Gastrocnemius medialis (tissue), 4 donors: Measurements from ENCODE around the gene LCN10. TPM values are rescaled to one million over a fixed set of nuclear protein-coding genes. Genes with fewer than 3 reads are reported as not detected.

ENCODE experiments used
- ATAC-seq, 2 donors: fragments of 150-250 bp; one replicate each; pipeline ENCODE4 v1.9.1; 2016
- DNase-seq, 2 donors: peaks; one replicate each; pipeline ENCODE4 v3.0.0-alpha.2; 2019
- H3K27ac ChIP-seq, 4 donors: fragments of 200-600 bp; sonication (generic); 1 replicate in 1 of 4; 2 replicates in 3 of 4; pipeline ENCODE4 v1.5.1; 2016 to 2018; ENCODE audit warnings: mild to moderate bottlenecking in 2 of 4, moderate library complexity in 1 of 4
- H3K27me3 ChIP-seq, 3 donors: fragments of 200-600 bp; sonication (generic) in 2 of 3; 1 replicate in 1 of 3; 2 replicates in 2 of 3; pipeline versions ENCODE4 v1.5.1 to v1.6.0; 2016 to 2019; ENCODE audit warnings: mild to moderate bottlenecking in 1 of 3, moderate library complexity in 1 of 3
- H3K36me3 ChIP-seq, 2 donors: fragments of 200-600 bp; sonication (generic) in 1 of 2; one replicate each; pipeline ENCODE4 v1.5.1; 2017 to 2018
- H3K4me1 ChIP-seq, 2 donors: fragments of 200-600 bp; sonication (generic) in 1 of 2; one replicate each; pipeline ENCODE4 v1.5.1; 2016 to 2017; ENCODE audit warnings: mild to moderate bottlenecking in 2 of 2
- H3K4me3 ChIP-seq, 4 donors: fragments of 200-600 bp; sonication (generic) in 3 of 4; 1 replicate in 1 of 4; 2 replicates in 3 of 4; pipeline ENCODE4 v1.5.1; 2016 to 2019; ENCODE audit warnings: mild to moderate bottlenecking in 2 of 4
- H3K9me3 ChIP-seq, 3 donors: fragments of 200-600 bp; sonication (generic) in 2 of 3; 1 replicate in 1 of 3; 2 replicates in 2 of 3; pipeline ENCODE4 v1.5.1; 2016 to 2019
- POLR2A ChIP-seq, 2 donors: fragments of 450-650 bp; IDR thresholded peaks; one replicate each; pipeline ENCODE4 v1.6.1; 2017; ENCODE audit warnings: antibody characterized with exemption in 2 of 2, mild to moderate bottlenecking in 2 of 2, moderate library complexity in 2 of 2
- in situ Hi-C, 4 donors: fragments of 200-750 bp; cut with MboI; loops; one replicate each; pipeline versions ENCODE4 v1.15.0 to v1.8.0; 2017; ENCODE audit warnings: low sequenced_read_pairs in 4 of 4
- intact Hi-C: fragments of 100-400 bp; cut with DNase I; formaldehyde crosslinking; loops from one replicate; pipeline ENCODE4 v1.15.1; 2023; ENCODE audit warnings: low total_unique reads
- total RNA-seq, 4 donors: library from RNA; depleted of rRNA; stranded (reverse); fragments of >200 nt; gene quantifications; one replicate each; pipeline versions ENCODE4 v1.1.0 to v1.2.3, GENCODE V29; 2016
- TF ChIP-seq, protein P1 (sequence below), 5 experiments: fragments of 450-650 bp in 3 of 5; fragments of 200-600 bp in 2 of 5; sonication (generic) in 2 of 5; IDR thresholded peaks in 4 of 5; conservative IDR thresholded peaks in 1 of 5; 1 replicate in 4 of 5; 2 replicates in 1 of 5; pipeline ENCODE4 v1.5.1; 2016 to 2019; ENCODE audit warnings: antibody characterized with exemption in 5 of 5, mild to moderate bottlenecking in 3 of 5, moderate library complexity in 3 of 5

The LCN10 gene
- total RNA-seq, 4 donors from 2014 or later: 0.61 to 4.7 (median 1.6) TPM

DNA sequence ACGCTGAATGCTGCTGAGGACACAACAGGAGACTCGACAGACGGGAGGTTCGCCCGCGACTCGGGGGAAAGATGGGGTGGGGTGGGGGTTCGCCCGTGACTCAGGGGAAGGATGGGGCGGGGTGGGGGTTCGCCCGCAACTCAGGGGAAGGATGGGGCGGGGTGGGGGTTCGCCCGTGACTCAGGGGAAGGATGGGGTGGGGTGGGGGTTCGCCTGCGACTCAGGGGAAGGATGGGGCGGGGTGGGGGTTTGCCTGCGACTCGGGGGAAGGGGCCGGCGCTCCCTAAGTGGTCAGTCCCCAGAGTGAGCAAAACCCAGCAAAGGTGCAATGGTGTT is 3.4 kb upstream of the LCN10 start:
- H3K27ac ChIP-seq: peak overlapping the region in 1 of 4 donors; percentile 55
- ATAC-seq: no peak
- intact Hi-C loops: no loop called here
- peaks cover 0 to 3% of the 10 kb centered on the region in 2 donors for H3K4me1 ChIP-seq
- in situ Hi-C loops: no loop called here
- no peak for TF ChIP-seq POLR2A (IDR thresholded peaks at IDR 0.05)
- TF ChIP-seq, protein P1, sequence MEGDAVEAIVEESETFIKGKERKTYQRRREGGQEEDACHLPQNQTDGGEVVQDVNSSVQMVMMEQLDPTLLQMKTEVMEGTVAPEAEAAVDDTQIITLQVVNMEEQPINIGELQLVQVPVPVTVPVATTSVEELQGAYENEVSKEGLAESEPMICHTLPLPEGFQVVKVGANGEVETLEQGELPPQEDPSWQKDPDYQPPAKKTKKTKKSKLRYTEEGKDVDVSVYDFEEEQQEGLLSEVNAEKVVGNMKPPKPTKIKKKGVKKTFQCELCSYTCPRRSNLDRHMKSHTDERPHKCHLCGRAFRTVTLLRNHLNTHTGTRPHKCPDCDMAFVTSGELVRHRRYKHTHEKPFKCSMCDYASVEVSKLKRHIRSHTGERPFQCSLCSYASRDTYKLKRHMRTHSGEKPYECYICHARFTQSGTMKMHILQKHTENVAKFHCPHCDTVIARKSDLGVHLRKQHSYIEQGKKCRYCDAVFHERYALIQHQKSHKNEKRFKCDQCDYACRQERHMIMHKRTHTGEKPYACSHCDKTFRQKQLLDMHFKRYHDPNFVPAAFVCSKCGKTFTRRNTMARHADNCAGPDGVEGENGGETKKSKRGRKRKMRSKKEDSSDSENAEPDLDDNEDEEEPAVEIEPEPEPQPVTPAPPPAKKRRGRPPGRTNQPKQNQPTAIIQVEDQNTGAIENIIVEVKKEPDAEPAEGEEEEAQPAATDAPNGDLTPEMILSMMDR (IDR thresholded peaks at IDR 0.05 in 4 of 5, conservative IDR thresholded peaks at IDR 0.05 in 1 of 5): no peak
- no peaks in the 10 kb centered on the region for H3K9me3 ChIP-seq
- DNase-seq: no peak
- H3K36me3 ChIP-seq: no peaks in the 10 kb centered on the region
- peak overlapping the region in 1 of 4 donors; percentile 40 for H3K4me3 ChIP-seq
- H3K27me3 ChIP-seq: peaks cover 20 to 29% (median 26%) of the 10 kb centered on the region in 3 donors

DNA sequence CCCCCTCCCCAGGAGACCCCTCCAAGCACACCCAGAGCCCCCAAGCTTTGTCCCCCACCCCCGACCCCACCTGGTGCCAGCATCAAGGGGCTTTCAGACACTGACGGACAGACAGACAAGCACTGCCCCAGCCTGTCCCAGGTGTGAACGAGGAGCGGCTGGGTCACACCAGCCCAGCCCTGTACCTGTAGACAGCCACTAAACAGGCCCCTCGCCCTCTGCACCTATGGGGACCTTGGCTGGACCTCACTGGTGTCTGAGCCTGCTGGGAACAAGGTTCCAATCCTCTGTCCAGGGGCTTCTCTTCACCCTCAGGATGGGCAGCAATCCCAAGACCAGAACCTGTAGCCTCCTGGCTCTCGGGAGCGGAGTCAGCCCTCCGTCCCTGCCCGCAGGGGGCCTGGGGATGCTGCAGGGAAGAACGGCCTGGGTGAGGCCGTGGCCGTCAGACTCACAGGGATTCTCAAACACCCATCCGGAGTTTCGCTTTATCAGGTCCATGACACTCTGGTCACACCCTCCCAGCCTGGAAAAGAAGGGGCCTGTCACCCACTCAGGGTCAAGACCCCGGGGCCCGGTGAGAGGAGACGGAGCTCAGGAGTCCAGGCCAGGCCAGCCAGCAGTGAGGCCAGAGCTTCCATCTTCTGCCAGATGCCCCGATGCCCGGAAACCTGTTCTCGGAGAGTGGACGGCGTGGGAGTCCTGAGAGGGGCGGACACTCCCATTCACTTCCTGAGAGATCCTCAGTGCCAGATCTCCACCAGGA is 2.8 kb upstream of the LCN10 start:
- H3K4me1 ChIP-seq: peaks cover 0 to 2% of the 10 kb centered on the region in 2 donors
- H3K9me3 ChIP-seq: no peaks in the 10 kb centered on the region
- intact Hi-C loops (no loop called here), in situ Hi-C loops (no loop called here)
- no peak for DNase-seq
- no peak for ATAC-seq
- peak overlapping the region; percentile 10 to 40 (median 25) for H3K4me3 ChIP-seq
- no peaks in the 10 kb centered on the region for H3K36me3 ChIP-seq
- H3K27me3 ChIP-seq: peaks cover 25 to 34% (median 31%) of the 10 kb centered on the region in 3 donors
- H3K27ac ChIP-seq: peak overlapping the region in 3 of 4 donors; percentile 53 to 57 (median 55)
- TF ChIP-seq, protein P1 (IDR thresholded peaks at IDR 0.05 in 4 of 5, conservative IDR thresholded peaks at IDR 0.05 in 1 of 5): no peak
- no peak for TF ChIP-seq POLR2A (IDR thresholded peaks at IDR 0.05)

DNA sequence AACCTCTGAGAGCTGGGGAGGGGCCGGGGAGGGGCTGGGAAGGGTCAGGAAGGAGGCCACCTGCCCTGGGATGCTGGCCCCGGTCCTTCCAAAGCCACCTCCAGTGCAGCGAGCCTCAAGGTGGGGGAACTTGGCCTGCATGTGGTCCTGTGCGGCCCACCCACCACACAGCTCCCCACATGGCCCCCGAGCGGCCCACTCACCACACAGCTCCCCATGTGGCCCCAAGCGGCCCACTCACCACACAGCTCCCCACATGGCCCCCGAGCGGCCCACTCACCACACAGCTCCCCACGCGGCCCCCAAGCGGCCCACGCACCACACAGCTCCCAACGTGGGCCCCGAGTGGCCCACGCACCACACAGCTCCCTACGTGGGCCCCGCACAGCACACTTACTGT is 2.0 kb upstream of the LCN10 start:
- DNase-seq: no peak
- Histone ChIP-seq H3K4me1 (no peaks in the 10 kb centered on the region), H3K4me3 (peak overlapping the region in 2 of 4 donors; percentile 33 to 40), H3K27ac (no peak overlapping the region), H3K36me3 (no peaks in the 10 kb centered on the region), H3K27me3 (peaks cover 26 to 42% (median 39%) of the 10 kb centered on the region in 3 donors), H3K9me3 (no peaks in the 10 kb centered on the region)
- intact Hi-C loops: no loop called here
- in situ Hi-C loops: no loop called here
- TF ChIP-seq, protein P1 (IDR thresholded peaks at IDR 0.05 in 4 of 5, conservative IDR thresholded peaks at IDR 0.05 in 1 of 5): no peak
- TF ChIP-seq POLR2A (IDR thresholded peaks at IDR 0.05): no peak
- ATAC-seq: no peak

DNA sequence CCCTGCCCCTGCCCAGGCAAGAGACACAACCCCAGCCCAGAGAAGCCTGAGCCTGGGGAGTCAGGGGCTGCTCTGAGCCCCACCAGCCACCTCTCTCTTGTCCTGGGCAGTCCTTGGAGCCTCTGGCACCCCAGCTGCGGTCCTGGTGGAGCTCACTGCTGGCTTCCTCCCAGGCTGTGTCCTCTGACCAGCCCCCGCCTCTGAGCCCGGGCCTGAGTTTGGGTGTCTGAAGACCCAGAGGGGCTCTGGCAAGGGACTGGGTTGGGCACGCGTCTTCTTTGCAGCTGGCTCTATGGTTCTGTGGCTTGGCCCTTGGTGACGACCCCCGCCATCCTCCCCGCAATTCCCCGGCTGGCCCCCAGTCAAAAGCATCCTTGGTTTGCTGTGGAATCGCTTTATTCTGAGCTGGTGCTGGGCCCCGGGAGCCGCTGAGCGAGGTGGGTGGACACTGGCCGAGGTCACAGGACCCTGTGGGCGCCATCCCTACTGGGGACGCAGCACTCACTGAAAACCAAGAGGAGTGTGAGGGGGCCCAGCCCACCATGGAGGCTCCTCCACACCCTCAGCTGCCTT is 985 bp upstream of the LCN10 start:
- Histone ChIP-seq H3K27ac (no peak overlapping the region), H3K27me3 (peaks cover 28 to 42% (median 39%) of the 10 kb centered on the region in 3 donors), H3K4me1 (no peaks in the 10 kb centered on the region), H3K9me3 (no peaks in the 10 kb centered on the region), H3K4me3 (no peak overlapping the region), H3K36me3 (no peaks in the 10 kb centered on the region)
- ATAC-seq (no peak), DNase-seq (no peak)
- TF ChIP-seq, protein P1 (IDR thresholded peaks at IDR 0.05 in 4 of 5, conservative IDR thresholded peaks at IDR 0.05 in 1 of 5): no peak
- no peak for TF ChIP-seq POLR2A (IDR thresholded peaks at IDR 0.05)
- intact Hi-C loops (no loop called here), in situ Hi-C loops (no loop called here)
